A549 treated with CpdA at 1 μM for 4 hours (cell line): ENCODE measurements around the gene ABCA3. TPM values are rescaled to one million over a fixed set of nuclear protein-coding genes. Genes with fewer than 3 reads are reported as not detected.

Experiments used
- total RNA-seq: library from RNA; stranded (reverse); fragments of 200-300 nt; extraction: Qiagen RNA extraction; gene quantifications from 5 replicates; pipeline ENCODE4 v1.2.3, GENCODE V29; 2022; ENCODE audit warnings: low read depth

ABCA3 gene
- total RNA-seq = 15.1 to 19.9 TPM (median 16.6 TPM) in 5 replicates

GRCh38 chr16:2340564-2341455 lies at the start of gene ABCA3:
Gene ABCA3, minus strand, starts transcription at chr16:2340728. Its CDS starts 14,262 bp downstream, at chr16:2326466.

GRCh38 chr16:2267913-2268666 lies 72.4 kb downstream of the ABCA3 start, which contains the start of gene RNPS1:
Gene RNPS1, minus strand, starts transcription at chr16:2268126. Its CDS starts 3,483 bp downstream, at chr16:2264643.

GRCh38 chr16:2251296-2252111 lies 89.0 kb downstream of the ABCA3 start, which contains the start of gene ECI1:
Gene ECI1, minus strand, starts transcription at chr16:2251587. Its CDS starts 21 bp downstream, at chr16:2251566.

GRCh38 chr16:2236337-2237101 lies 104.0 kb downstream of the ABCA3 start, which contains the start of gene DNASE1L2:
Gene DNASE1L2, plus strand, starts transcription at chr16:2236444. Its CDS starts 373 bp downstream, at chr16:2236817.

Other genes with a start within 250 kb of the ABCA3 start
- gene PKD1, start 204.8 kb downstream of the ABCA3 start, total RNA-seq = 40.0 to 54.4 TPM (median 50.1 TPM) in 5 replicates
- 1.8 to 4.3 TPM (median 4.1 TPM) in 5 replicates for gene RAB26, start 192.1 kb downstream of the ABCA3 start, total RNA-seq
- gene TRAF7, start 184.9 kb downstream of the ABCA3 start, total RNA-seq = 42.3 to 59.0 TPM (median 51.2 TPM) in 5 replicates
- 0.44 to 3.9 TPM (median 0.57 TPM) in 5 replicates for gene CASKIN1, start 144.1 kb downstream of the ABCA3 start, total RNA-seq
- gene MLST8, start 135.3 kb downstream of the ABCA3 start, total RNA-seq = 40.2 to 59.3 TPM (median 49.5 TPM) in 5 replicates
- 4.4 to 7.2 TPM (median 5.3 TPM) in 5 replicates for gene BRICD5, start 129.9 kb downstream of the ABCA3 start, total RNA-seq
- 15.8 to 34.8 TPM (median 32.5 TPM) in 5 replicates for gene PGP, start 125.9 kb downstream of the ABCA3 start, total RNA-seq
- gene E4F1, start 117.1 kb downstream of the ABCA3 start, total RNA-seq = 18.9 to 27.2 TPM (median 22.9 TPM) in 5 replicates
- gene DNASE1L2, start 104.3 kb downstream of the ABCA3 start, total RNA-seq = 1.0 to 1.7 TPM (median 1.3 TPM) in 5 replicates
- gene ECI1, start 89.1 kb downstream of the ABCA3 start, total RNA-seq = 47.8 to 89.4 TPM (median 82.1 TPM) in 5 replicates
- gene RNPS1, start 72.6 kb downstream of the ABCA3 start, total RNA-seq = 250 to 296 TPM (median 262 TPM) in 5 replicates
- 20.1 to 24.7 TPM (median 22.5 TPM) in 5 replicates for gene CCNF, start 88.7 kb upstream of the ABCA3 start, total RNA-seq
- gene TEDC2, start 119.4 kb upstream of the ABCA3 start, total RNA-seq = 18.3 to 23.7 TPM (median 21.3 TPM) in 5 replicates
- gene NTN3, start 130.6 kb upstream of the ABCA3 start, total RNA-seq = 0.06 TPM in 1 of 5 replicates, not detected in the others
- gene TBC1D24, start 134.4 kb upstream of the ABCA3 start, total RNA-seq = 5.0 to 9.6 TPM (median 7.8 TPM) in 5 replicates
- 139 to 302 TPM (median 247 TPM) in 5 replicates for gene ATP6V0C, start 173.2 kb upstream of the ABCA3 start, total RNA-seq
- gene AMDHD2, start 179.6 kb upstream of the ABCA3 start, total RNA-seq = 20.0 to 27.6 TPM (median 23.5 TPM) in 5 replicates
- gene CEMP1, start 190.7 kb upstream of the ABCA3 start, total RNA-seq = 0.08 TPM in 1 of 5 replicates, not detected in the others
- 19.8 to 25.7 TPM (median 22.4 TPM) in 5 replicates for gene PDPK1, start 197.3 kb upstream of the ABCA3 start, total RNA-seq